ENCODE data around the gene ADGRD1.

DNA sequence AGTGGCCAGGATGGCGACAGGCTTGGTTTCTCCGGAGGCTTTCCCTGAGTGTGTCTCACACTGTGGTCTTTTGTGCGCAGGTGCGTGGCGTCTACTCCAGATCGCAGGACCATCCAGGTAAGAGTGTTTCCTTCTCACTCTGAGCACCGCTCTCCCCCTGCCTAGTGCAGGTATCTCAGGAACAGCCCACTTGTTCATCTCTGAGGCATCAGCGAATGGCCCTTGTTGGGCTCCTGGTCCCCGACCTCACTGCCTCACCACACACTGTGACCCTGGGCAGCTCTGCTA, 781 bp downstream of the ADGRD1 start:
- no peak for TF ChIP-seq POLR2AphosphoS5 (IDR thresholded peaks at IDR 0.05; ENCODE audit: low read depth)
- TF ChIP-seq, protein P1, sequence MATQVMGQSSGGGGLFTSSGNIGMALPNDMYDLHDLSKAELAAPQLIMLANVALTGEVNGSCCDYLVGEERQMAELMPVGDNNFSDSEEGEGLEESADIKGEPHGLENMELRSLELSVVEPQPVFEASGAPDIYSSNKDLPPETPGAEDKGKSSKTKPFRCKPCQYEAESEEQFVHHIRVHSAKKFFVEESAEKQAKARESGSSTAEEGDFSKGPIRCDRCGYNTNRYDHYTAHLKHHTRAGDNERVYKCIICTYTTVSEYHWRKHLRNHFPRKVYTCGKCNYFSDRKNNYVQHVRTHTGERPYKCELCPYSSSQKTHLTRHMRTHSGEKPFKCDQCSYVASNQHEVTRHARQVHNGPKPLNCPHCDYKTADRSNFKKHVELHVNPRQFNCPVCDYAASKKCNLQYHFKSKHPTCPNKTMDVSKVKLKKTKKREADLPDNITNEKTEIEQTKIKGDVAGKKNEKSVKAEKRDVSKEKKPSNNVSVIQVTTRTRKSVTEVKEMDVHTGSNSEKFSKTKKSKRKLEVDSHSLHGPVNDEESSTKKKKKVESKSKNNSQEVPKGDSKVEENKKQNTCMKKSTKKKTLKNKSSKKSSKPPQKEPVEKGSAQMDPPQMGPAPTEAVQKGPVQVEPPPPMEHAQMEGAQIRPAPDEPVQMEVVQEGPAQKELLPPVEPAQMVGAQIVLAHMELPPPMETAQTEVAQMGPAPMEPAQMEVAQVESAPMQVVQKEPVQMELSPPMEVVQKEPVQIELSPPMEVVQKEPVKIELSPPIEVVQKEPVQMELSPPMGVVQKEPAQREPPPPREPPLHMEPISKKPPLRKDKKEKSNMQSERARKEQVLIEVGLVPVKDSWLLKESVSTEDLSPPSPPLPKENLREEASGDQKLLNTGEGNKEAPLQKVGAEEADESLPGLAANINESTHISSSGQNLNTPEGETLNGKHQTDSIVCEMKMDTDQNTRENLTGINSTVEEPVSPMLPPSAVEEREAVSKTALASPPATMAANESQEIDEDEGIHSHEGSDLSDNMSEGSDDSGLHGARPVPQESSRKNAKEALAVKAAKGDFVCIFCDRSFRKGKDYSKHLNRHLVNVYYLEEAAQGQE (IDR thresholded peaks at IDR 0.05; ENCODE audit: insufficient replicate concordance, low read depth): no peak
- TF ChIP-seq, protein P2, sequence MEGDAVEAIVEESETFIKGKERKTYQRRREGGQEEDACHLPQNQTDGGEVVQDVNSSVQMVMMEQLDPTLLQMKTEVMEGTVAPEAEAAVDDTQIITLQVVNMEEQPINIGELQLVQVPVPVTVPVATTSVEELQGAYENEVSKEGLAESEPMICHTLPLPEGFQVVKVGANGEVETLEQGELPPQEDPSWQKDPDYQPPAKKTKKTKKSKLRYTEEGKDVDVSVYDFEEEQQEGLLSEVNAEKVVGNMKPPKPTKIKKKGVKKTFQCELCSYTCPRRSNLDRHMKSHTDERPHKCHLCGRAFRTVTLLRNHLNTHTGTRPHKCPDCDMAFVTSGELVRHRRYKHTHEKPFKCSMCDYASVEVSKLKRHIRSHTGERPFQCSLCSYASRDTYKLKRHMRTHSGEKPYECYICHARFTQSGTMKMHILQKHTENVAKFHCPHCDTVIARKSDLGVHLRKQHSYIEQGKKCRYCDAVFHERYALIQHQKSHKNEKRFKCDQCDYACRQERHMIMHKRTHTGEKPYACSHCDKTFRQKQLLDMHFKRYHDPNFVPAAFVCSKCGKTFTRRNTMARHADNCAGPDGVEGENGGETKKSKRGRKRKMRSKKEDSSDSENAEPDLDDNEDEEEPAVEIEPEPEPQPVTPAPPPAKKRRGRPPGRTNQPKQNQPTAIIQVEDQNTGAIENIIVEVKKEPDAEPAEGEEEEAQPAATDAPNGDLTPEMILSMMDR (IDR thresholded peaks at IDR 0.05; ENCODE audit: insufficient read depth, low read length): no peak
- no peak for TF ChIP-seq GABPA (IDR thresholded peaks at IDR 0.05; ENCODE audit: low read depth)
- TF ChIP-seq SPI1 (IDR thresholded peaks at IDR 0.05; ENCODE audit: borderline replicate concordance, low read depth): no peak
